NCI-H187 treated with DMSO at 0.1 percent for 48 hours (cell line): ENCODE measurements around the gene FGF12.
A peak's percentile ranks its signal among the peaks of the same experiment; 100 is the strongest.

Source experiments
- DNase-seq: peaks from one replicate; lab custom pipeline; 2025; lab: John Stamatoyannopoulos, UW

FGF12 gene

DNA sequence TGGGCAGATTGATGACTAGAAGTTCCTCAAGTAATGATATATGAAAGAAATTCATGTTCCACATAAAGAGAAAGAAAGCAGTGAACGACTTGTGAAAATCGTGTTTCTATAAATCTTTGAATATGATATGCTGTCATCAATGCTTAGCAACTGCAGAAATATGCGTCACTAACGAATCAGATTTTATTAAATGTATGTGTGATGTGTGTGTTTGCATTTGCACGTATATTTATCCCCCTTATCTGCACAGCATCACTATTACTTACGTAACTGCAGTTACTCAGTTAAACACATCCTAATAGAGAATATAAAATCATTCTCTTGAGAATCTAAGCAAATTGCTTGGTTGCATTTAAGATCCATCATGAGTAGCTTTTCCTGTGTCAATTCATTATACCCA, 468.6 kb downstream of the FGF12 start:
- DNase-seq, result no peak

DNA sequence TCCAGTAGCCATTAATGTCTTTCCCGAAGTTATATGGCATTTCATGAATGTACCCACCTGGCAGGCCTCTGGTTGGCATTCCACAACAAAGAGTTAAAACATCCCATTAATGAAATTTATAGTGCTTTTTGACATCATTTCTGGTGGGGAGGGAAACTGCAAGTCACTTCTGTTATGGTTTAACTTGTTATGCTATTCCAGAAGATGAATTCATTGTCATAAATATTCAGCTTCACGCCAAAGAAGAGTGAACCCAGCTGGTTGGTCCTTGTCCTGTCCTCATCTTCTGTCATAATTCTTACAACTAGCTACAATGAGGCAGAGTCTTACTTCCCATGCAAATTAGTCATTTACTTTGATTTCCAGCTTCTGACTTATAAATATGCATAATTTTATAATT, 471.5 kb downstream of the FGF12 start:
- DNase-seq, result no peak

DNA sequence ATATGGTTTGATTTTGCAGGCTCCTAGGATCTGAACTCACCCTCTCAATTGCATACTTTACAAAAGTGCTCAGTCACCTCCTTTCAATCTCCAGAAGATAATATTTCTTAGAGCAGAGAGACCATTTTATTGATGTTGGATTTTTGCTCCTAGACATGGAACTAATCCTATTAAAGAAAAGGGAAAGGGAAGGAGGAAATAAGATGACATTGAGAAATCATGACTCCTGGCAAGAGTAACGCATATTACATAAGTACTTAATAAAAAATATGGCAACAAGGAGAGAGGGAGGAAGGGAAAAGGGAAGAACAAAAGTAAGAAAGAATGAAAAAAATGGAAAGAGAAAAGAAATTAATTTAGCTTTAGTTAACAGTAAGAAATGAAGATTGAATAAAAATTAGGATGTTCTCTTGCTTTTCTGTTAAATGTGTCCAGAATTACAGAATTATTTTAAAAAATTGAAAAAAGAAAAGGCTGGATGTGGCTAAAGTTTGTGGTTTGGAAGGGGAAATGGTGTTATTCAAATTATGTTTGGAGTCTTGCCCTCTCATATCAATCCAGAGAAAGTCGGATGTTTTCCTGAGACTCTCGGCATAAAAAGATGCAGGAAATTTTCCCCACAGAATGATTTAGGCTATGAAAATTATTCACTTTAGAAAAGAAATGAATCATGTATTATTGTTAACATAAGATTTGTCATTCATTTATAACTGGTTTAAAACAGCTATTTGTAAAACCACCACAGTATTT, 474.0 kb downstream of the FGF12 start:
- no peak for DNase-seq

DNA sequence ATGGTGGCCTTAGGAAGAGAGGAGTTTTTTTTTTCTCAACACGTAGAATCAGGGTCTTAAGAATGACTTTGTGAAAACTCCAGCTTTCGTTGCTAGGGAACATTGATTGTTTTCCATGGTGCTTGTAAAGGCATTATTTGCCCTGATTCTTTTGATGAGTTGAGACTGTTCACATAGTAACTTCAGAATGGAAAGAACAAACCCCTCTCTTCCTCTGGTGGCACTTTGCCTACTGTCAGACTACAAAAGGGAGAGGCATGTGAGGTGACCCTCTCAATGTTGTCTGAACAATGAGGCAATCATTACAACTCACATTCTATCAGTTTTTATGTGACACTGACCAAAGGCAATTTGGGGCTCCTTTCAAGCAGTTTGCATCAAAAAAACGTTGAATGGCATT, 477.8 kb downstream of the FGF12 start:
- DNase-seq, result no peak

DNA sequence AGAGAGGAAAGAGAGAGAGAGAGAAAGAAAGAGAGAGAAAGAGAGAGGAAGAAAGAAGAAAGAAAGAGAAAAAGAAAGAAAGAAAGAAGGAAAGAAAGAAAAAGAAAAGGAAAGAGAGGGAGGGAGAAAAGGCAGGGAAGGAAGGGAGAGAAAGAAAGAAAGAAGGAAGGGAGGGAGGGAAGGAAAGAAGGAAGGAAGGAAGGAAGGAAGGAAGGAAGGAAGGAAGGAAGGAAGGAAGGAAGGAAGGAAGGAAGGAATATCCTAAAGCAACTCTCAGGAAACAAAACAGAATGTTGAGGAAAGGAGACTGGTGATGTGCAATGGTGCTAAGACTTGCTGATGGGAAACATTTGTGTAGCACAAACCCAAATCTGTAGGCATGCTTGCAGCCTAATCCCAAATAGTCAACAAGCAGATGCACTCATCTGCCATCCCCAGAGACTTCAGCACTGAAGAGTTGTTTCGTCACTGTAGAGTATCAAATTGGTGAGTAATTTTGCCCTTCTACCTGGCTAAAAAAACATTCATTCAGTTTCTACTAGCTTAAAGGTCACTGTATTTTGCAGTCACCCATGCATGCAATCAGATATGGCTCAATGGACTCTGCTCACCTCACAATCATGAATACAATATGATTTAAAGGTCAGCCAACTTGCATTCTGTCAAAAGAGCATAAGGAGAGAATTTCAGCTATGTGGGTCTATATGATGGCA, 480.3 kb downstream of the FGF12 start:
- no peak for DNase-seq

DNA sequence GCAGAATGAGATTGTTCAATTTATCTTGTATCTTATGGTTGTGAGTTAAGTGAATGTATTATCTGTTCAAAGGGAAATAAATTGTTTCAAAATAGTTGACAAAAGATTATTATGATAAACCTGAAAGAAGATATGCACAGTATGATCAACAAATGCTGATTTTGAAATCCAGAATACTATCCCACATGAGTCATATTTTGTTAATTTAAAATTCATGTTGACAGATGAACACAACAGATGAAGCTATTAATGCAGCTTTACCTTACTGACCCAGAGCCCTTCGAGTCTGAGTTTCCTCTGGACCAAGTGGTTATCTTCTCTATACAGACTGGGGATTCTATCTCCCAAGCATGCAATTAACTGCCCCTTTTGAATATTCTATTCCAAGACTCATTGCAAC, 482.8 kb downstream of the FGF12 start:
- DNase-seq, result no peak

DNA sequence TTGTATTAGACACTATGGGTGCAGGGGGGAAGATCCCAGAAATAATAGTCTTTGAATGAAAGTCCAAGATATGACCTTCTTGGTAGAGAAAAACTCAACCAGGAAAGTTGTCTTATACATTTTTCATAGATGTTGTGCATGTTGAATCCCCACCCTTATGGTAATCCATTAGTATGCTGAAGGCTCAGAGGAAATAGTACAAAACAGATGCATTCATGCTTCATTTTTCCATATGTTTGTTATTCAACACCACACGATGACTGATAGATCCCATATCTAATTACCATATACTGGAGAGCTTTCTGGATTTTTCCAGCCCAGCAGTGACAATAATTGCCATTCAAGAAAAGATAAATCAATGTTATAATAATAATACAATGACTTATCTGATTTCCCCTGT, 487.4 kb downstream of the FGF12 start:
- no peak for DNase-seq

DNA sequence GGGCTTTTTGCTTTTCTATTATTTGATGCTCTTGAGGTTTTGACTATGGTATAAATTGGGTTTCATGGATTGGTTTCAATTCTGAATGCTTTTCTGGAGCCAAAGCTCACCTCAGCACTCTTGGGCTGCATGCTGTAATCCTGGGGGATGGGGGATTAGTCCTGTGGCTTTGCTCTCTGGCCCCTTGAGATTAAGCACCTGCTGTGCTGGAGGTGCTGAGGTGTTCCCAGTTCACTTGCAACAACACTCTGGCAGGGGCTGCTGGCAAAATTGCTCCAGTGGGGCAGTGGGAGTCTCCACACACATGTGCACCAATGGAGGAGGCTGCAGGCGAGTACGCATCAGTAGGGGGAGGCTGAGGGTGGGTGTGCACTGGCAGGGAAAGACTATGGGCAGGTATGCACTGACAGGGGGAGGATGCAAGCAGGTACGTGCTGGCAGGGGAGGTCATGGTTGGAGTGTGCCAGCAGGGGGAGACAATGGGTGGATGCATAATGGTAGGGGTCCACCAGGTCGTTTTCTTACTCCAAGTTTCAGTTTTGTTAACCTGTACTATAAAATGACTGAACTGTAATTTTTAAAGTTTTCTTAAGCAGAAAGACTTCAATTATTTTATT, 489.2 kb downstream of the FGF12 start:
- DNase-seq, result no peak

DNA sequence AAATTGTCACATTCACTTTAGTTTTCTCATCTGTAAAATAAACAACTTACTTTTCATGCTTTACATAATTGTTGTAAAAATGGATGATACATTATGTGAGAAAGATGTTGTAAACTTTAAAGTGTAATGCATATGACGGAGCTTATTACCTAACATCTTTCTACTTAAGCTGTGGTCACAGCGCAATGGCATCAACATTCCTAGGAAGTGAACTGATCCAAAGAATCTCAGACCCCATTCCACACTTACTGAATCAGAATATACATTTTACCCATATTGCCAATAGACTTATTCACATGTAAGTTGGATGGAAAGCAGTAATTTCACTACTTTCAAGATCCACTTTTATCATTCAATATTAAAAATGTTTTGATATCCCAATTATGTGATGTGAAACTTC, 497.5 kb downstream of the FGF12 start:
- no peak for DNase-seq

DNA sequence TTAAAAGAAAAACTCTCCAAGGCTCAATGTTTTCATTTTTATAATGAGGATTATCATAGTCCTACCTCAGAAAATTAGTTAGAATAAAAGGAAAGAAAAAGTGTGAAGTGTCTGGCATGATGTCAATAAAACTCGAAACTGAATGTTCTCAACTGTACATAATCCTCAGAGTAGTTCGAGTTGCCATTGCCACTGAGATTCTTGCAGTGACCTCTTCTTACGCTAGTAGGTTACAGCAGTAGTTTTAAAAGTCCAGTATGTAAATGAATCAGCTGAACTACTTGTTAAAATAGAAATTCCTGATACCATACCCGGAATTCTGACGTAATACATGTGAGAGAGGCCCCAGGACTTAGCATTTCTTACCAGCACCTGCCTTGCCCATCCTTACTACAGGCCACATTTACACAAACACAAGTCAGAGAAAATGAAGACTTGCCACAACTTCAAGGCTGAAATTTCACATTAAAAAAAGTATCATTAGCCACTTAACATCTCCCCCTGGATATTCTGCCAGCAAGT, 502.6 kb downstream of the FGF12 start:
- no peak for DNase-seq

DNA sequence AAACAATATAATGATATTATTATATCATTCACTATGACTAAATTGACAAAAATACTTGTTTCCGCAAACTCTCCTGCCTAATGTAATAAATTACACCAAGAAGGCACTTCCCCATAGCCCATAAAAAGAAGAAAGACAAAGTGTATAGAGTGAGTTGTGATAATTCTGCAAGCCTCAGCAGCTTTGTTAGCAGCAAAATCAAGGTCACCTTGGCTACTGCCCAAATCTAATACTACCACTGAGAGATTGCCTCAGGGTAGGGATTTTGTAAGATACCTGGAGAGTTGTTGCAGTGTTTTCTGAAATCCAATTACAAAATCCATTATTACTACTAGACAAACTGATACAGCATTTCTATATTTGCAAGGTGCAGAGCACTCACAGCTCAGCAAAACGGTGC, 503.5 kb downstream of the FGF12 start:
- no peak for DNase-seq

DNA sequence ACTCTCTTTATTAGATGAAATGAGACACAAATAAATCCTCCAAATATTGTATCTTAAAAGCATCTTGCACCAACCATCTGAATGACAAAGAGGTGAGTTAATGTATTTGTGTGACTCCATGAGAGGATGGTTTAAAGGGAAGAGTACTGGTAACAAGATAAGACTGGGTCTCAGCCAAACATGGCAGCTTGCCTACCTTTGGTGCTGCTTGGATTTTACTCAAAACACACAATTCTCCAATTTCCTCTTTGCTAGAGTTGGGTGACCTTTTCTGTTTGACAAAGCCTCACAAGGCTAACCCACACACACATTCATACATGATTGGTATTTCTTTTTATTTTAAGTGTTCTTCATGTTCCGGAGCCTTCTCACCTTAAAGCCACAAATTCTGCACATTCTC, 506.4 kb downstream of the FGF12 start:
- DNase-seq, result no peak

DNA sequence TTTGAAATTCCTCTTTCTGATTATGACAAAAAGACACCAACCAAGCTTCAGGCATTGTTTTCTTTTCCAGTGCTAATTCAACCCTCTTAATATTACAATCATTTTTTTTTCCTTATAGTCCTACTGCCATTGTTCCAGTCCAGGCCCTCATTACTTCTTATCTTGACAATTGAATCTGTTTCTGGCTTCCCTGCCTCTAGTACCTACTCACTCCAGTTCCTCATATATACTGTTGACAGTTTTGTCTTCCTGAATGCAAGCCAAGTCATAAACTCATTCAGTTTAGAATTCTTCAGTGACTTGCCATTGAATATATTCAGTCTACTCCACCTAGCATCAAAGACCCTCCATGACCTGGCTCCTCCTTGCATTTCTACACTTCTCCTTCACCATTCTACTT, 507.4 kb downstream of the FGF12 start:
- DNase-seq, result no peak

DNA sequence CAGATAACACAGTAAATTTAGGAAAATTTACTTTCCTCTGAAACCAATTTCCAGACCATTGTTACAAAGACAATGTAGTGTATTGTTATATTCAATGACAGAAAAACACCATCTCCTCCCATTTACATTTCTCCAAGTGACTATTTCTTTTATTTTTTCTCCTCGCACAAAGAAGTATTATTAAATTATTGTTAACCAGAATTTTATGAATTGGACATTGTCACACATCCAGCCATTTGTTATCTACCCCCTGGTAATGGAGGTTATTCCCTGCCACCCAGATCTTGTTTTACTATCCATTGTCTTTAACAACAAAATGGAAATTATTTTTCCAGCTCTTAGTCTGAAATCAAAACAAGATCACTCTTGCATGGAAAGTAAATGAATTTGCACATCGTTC, 511.3 kb downstream of the FGF12 start:
- no peak for DNase-seq

DNA sequence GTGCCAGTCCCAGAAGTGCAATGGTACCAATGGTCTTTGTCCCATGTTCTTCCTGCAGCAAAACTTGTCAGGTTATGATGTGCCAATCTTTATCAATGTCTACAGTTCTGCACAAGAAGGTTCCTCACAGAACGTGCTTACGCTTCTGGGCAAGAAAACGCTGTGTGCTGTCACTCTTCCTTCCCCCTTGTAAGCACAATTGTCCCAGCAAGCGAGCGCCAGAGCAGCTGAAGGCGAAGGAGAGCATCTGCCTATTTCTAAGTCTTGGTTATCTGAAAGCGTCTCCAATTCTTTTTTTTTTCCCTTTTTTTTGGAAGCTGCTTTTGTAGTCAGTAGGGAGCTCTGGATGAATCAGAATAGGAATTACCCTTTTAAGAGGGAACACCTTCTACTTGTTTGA, 514.4 kb downstream of the FGF12 start:
- DNase-seq, result no peak

DNA sequence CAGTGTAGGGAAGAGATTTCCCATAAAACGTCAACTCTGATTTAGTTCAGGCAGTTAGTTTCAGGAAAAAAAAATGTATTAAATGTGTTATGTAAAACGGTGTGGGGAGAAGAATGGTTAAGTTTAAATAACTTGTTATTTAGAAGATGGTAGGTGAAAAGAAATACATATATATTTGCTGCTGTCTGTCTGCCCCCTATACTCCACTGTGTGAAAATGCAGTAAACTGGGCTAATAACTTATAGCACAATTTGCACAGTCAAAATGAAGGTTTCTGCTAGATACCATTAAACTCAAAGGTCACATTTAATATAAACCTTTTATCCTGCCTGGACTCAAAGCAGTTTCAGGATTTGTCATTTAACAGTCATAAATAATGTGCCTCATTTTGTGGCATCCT, 515.0 kb downstream of the FGF12 start:
- no peak for DNase-seq

DNA sequence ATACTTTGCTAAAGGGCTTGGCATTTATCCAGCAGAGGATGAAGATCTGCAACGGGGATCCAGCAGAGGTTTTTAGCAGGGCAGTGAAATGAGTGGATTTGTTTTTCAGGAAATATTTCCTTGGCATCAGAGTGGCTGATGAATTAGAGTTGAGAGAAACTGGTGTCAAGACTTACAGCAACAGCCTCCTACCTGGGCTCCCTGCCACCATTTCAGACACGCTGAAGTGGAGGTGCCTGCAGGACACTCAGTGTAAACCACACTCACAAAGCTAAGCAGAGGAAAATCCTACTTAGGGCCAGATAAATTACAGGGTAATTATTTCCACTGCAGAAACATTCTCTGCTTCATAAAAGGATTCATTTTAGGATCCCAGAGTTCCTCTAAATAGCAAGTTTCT, 519.7 kb downstream of the FGF12 start:
- no peak for DNase-seq

DNA sequence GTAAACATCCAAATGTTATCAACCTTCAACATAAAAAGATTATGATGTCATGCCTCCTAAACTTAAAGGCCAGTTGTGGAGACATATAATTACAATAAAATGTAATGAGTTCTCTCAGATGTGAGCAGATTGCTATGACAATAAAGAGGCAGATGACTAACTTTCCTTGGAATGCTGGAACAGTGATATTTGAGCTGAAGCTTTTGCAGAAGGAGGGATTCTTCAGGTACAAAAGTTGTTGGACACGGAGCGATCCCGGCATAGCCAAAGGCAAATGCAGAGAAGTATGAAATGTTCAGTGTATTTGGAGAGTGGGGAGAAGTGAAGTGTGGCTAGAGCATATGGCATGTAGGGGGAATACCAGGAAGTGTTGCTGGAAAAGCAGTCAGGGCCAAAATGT, 520.1 kb downstream of the FGF12 start:
- no peak for DNase-seq

DNA sequence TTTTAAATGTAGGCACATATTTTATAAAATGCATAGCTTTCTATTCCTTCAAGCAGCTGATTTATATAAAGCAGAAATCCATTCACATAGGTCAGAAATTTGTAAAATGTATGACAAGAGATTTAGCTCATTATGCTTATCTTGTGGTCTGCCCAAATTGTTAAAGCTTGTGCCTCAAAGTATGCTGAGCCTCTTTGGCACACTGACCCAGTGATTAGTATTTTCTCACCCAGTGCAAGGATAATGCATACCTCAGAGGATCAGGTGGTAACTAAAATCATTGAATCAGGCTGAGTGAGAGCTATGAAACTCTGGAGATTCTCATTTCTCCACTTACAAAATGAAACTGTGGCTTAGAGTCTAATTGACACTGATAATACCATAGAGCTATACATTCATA, 533.3 kb downstream of the FGF12 start:
- DNase-seq, result no peak

DNA sequence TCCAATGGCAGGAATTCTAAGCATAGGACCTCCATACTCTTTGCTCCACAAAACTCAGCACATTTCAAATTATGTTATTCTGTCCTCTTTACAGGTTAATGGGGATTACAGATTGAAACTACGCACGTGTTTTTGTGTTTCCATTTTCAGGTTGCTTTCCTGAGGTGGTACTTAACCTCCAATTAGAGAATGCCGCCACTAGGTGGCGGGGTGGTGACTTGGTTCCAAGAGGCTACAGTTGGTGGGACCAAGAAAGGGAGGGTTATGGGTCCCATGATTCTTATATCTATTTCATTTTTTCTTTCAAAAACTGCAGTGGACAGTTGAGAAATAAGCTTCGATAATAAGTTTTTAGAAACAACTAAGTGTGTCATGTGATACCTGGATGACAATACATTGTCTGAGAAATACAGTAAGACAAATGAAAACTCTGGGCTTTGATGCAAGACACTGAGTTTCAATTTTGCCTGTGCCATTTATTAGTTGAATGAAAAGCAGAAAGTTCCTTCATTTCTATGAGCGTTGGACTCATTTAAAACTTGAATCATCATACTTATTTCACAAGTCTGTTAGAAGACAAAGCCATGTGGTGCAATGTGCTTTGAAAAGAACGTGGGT, 539.0 kb downstream of the FGF12 start:
- peak; percentile 8 for DNase-seq

DNA sequence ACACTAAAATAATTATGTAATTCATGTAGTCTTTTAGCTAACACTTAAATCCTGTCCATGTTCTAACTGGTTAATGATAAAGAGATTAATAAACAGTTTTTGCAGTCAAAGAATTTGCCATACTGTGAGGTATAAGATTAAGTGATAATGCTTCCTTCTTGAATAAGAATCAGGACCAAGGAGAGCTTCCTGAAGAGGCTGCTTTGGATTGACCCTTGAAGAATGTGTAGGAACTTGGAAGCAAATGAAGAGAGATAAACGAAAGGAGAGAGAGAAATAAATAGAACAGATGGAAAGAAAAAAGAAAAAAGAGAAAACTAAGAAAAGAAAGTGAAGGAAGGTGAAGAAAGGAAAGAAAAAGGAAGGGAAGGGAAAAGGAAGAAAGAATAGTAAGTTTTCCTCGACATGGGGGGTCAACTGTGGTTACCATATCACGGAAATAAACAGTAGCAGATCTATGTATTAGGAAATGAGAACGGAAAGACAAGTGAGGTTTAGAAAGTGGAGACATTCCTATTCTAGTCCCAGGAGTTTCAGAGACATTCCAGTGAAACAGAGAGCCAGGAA, 539.8 kb downstream of the FGF12 start:
- no peak for DNase-seq

DNA sequence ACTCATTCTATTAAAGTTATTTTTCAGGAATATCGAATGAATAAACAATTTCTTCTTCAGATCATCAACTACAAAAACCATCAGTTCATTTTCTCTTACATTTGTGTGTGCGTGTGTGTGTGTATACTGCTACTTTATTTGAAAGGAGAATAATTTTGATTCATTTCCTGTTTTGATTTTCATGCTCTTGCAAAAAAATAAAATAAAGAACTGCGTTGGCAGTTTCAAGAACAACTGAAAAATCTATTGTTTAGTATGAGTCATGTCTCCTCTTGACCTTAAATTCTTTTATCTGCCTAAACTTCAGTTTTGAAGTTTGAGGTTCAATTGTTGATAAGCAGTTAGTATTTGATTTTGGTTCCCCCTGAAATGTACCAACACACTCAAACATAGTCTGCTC, 540.8 kb downstream of the FGF12 start:
- DNase-seq, result no peak
